ENCODE data around the gene HNRNPM.
A peak's percentile ranks its signal among the peaks of the same experiment; 100 is the strongest.

The HNRNPM gene

GRCh38 chr19:8518536-8518935 lies 73.8 kb downstream of the HNRNPM start:
- H3K36me3 ChIP-seq (replicated peaks; ENCODE audit: insufficient read depth, low read length): no peaks in the 10 kb centered on the region
- no peak for TF ChIP-seq CTCF (IDR thresholded peaks at IDR 0.05; ENCODE audit: low read length)
- TF ChIP-seq EZH2phosphoT487 (IDR thresholded peaks at IDR 0.05; ENCODE audit: low read length): no peak
- no peak for TF ChIP-seq EZH2 (optimal IDR thresholded peaks at IDR 0.05; ENCODE audit: low read depth, low read length)
- DNase-seq: no peak
- no peaks in the 10 kb centered on the region for H3K4me1 ChIP-seq (ENCODE audit: low read length)
- no peak overlapping the region for H3K27ac ChIP-seq (ENCODE audit: low read length)
- H3K27me3 ChIP-seq (replicated peaks; ENCODE audit: insufficient read depth, low read length): peaks cover 64% of the 10 kb centered on the region
- no peaks in the 10 kb centered on the region for H4K20me1 ChIP-seq (ENCODE audit: insufficient read depth, low read length)
- no peaks in the 10 kb centered on the region for H3K79me2 ChIP-seq (ENCODE audit: low read length)
- H3K4me3 ChIP-seq (ENCODE audit: low read length): no peak overlapping the region
- H3K9me2 ChIP-seq (replicated peaks; ENCODE audit: insufficient read depth, low read length): no peaks in the 10 kb centered on the region
- H3K4me2 ChIP-seq (ENCODE audit: low read depth, low read length): no peak overlapping the region
- no peaks in the 10 kb centered on the region for H3F3A ChIP-seq (ENCODE audit: insufficient read depth, low read length)
- H3K9me3 ChIP-seq (replicated peaks; ENCODE audit: insufficient read depth, low read length): no peaks in the 10 kb centered on the region
- no peak overlapping the region for H2AFZ ChIP-seq (ENCODE audit: low read length)
- no peak overlapping the region for H3K9ac ChIP-seq (ENCODE audit: low read length)

- Histone ChIP-seq H4K20me1 (ENCODE audit: insufficient read depth, low read length) (no peaks in the 10 kb centered on the region), H3K36me3 (replicated peaks; ENCODE audit: insufficient read depth, low read length) (no peaks in the 10 kb centered on the region), H3K4me1 (ENCODE audit: low read length) (no peaks in the 10 kb centered on the region), H3K4me3 (ENCODE audit: low read length) (no peak overlapping the region), H3K9ac (ENCODE audit: low read length) (no peak overlapping the region), H3K9me3 (replicated peaks; ENCODE audit: insufficient read depth, low read length) (no peaks in the 10 kb centered on the region), H2AFZ (ENCODE audit: low read length) (no peak overlapping the region), H3K79me2 (ENCODE audit: low read length) (no peaks in the 10 kb centered on the region), H3K9me2 (replicated peaks; ENCODE audit: insufficient read depth, low read length) (no peaks in the 10 kb centered on the region), H3K4me2 (ENCODE audit: low read depth, low read length) (no peak overlapping the region), H3K27ac (ENCODE audit: low read length) (no peak overlapping the region), H3F3A (ENCODE audit: insufficient read depth, low read length) (no peaks in the 10 kb centered on the region), H3K27me3 (replicated peaks; ENCODE audit: insufficient read depth, low read length) (peaks cover 66% of the 10 kb centered on the region)
- no peak for TF ChIP-seq EZH2 (optimal IDR thresholded peaks at IDR 0.05; ENCODE audit: low read depth, low read length)
- no peak for TF ChIP-seq EZH2phosphoT487 (IDR thresholded peaks at IDR 0.05; ENCODE audit: low read length)
- no peak for TF ChIP-seq CTCF (IDR thresholded peaks at IDR 0.05; ENCODE audit: low read length)
- DNase-seq: no peak
These were observed 74.6 kb downstream of the HNRNPM start for GRCh38 chr19:8519388-8519787.

GRCh38 chr19:8525401-8525684 lies 80.6 kb downstream of the HNRNPM start:
- H2AFZ ChIP-seq (ENCODE audit: low read length): peak overlapping the region; percentile 74
- no peaks in the 10 kb centered on the region for H3K4me1 ChIP-seq (ENCODE audit: low read length)
- H3K9me2 ChIP-seq (replicated peaks; ENCODE audit: insufficient read depth, low read length): no peaks in the 10 kb centered on the region
- TF ChIP-seq EZH2 (optimal IDR thresholded peaks at IDR 0.05; ENCODE audit: low read depth, low read length) (no peak), CTCF (IDR thresholded peaks at IDR 0.05; ENCODE audit: low read length) (peak; percentile 20; the same call in 1 of the 2 replicates), EZH2phosphoT487 (IDR thresholded peaks at IDR 0.05; ENCODE audit: low read length) (no peak)
- no peaks in the 10 kb centered on the region; the same call in 1 of the 2 replicates for H3K9me3 ChIP-seq (replicated peaks; ENCODE audit: insufficient read depth, low read length)
- H3K27ac ChIP-seq (ENCODE audit: low read length): no peak overlapping the region
- DNase-seq: no peak
- H3K9ac ChIP-seq (ENCODE audit: low read length): peak overlapping the region; percentile 34; the same call in 1 of the 2 replicates
- H3K79me2 ChIP-seq (ENCODE audit: low read length): no peaks in the 10 kb centered on the region
- H3K4me2 ChIP-seq (ENCODE audit: low read depth, low read length): peak overlapping the region; percentile 72
- H3F3A ChIP-seq (ENCODE audit: insufficient read depth, low read length): no peaks in the 10 kb centered on the region
- H4K20me1 ChIP-seq (ENCODE audit: insufficient read depth, low read length): no peaks in the 10 kb centered on the region
- H3K36me3 ChIP-seq (replicated peaks; ENCODE audit: insufficient read depth, low read length): no peaks in the 10 kb centered on the region
- H3K27me3 ChIP-seq (replicated peaks; ENCODE audit: insufficient read depth, low read length): peaks cover 62% of the 10 kb centered on the region
- H3K4me3 ChIP-seq (ENCODE audit: low read length): peak overlapping the region; percentile 58
